Gastroesophageal sphincter (tissue), 3 donors: ENCODE data around the gene GPR65.

Experiments
- EP300 ChIP-seq: sonication (generic); formaldehyde crosslinking; IDR thresholded peaks from one replicate; pipeline ENCODE4 v1.6.1; 2017; ENCODE audit warnings: antibody characterized with exemption, mild to moderate bottlenecking
- POLR2A ChIP-seq, 2 donors: fragments of 450-650 bp; IDR thresholded peaks; one replicate each; pipeline ENCODE4 v1.6.1; 2017; ENCODE audit warnings: antibody characterized with exemption in 2 of 2, mild to moderate bottlenecking in 2 of 2, moderate library complexity in 1 of 2
- TF ChIP-seq, protein P1 (sequence below), 4 experiments: fragments of 200-600 bp in 2 of 4; fragments of 450-650 bp in 2 of 4; sonication (generic) in 1 of 4; IDR thresholded peaks; one replicate each; pipeline ENCODE4 v1.5.1; 2017 to 2019; ENCODE audit warnings: antibody characterized with exemption in 4 of 4, mild to moderate bottlenecking in 2 of 4, moderate library complexity in 2 of 4

DNA sequence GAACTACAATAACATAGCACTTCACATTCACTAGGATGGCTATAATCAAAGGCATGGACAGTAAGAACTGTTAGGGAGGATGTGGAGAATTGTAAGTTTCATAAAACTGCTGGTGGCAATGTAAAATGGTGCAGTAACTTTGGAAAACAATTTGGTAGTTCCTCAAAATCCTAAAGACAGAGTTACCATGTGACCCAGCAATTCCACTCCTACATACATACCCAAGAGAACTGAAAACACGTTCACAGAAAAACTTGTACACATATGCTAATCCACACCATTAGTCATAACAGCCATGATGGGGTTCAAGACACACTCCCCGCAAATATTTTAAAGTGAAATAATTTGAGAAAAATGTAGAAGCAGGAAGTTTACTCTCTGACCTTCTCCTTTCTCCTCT is 43.7 kb upstream of the GPR65 start:
- TF ChIP-seq POLR2A (IDR thresholded peaks at IDR 0.05) (no peak), EP300 (no peak)
- TF ChIP-seq, protein P1, sequence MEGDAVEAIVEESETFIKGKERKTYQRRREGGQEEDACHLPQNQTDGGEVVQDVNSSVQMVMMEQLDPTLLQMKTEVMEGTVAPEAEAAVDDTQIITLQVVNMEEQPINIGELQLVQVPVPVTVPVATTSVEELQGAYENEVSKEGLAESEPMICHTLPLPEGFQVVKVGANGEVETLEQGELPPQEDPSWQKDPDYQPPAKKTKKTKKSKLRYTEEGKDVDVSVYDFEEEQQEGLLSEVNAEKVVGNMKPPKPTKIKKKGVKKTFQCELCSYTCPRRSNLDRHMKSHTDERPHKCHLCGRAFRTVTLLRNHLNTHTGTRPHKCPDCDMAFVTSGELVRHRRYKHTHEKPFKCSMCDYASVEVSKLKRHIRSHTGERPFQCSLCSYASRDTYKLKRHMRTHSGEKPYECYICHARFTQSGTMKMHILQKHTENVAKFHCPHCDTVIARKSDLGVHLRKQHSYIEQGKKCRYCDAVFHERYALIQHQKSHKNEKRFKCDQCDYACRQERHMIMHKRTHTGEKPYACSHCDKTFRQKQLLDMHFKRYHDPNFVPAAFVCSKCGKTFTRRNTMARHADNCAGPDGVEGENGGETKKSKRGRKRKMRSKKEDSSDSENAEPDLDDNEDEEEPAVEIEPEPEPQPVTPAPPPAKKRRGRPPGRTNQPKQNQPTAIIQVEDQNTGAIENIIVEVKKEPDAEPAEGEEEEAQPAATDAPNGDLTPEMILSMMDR (IDR thresholded peaks at IDR 0.05), result no peak
